Astrocyte of the spinal cord (primary cell): Measurements from ENCODE around the gene CFAP97.
A peak's percentile ranks its signal among the peaks of the same experiment; 100 is the strongest.

ENCODE experiments used
- DNase-seq: peaks from one replicate; pipeline ENCODE4 v3.0.0; 2011; ENCODE audit warnings: low read depth, low spot score
- H3K4me3 ChIP-seq: 2 replicates; pipeline ENCODE4 v1.5.1; 2011; ENCODE audit warnings: low read depth, mild to moderate bottlenecking, low read length, moderate library complexity
- in situ Hi-C: cut with HindIII; loops from 2 replicates; pipeline ENCODE4 v1.10.0; 2017; ENCODE audit warnings: low sequenced_read_pairs
- TF ChIP-seq, protein P1 (sequence below): IDR thresholded peaks from 2 replicates; pipeline ENCODE4 v1.5.1; 2012; ENCODE audit warnings: low read depth, mild to moderate bottlenecking, low read length, inconsistent platforms

CFAP97 gene

DNA sequence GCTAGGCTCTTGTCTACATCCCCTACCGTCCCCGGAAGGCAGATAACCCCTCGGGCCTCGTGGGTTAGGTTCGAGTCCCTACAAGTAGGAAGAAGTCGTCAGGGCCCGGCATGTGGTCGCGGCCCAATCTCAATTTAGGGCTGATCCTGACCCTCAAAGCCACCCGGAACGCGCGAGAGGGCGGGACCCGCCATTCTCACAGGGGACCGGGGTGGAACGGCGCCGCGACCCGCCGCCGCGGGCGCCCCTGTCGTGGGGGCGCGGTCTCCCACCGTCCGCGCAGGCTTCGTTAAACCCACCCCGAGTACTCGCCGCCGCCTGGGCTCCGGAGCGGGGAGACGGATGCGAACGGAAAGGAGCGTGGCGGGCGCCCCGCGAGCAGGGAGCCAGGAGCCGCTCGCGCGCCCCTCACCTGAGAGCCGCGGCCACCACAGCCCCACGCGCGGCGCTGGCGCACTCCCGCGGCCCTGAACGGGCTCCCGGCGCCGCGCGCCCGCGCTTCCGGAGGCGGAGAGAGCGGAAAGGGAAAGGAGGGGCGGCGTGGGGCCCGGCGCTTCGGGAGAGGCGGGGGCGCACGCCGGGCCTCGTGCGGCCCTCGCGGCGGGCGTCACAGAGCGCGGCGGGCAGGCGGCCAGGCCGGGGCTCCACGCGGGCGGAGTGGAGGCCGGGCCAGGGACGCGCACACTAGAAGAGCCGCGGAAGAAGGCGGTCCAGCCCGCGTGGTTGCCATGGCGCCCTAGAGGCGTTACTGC is at the start of gene CFAP97:
TSS of gene CFAP97 (minus strand) at position 515 of the 752 bp plus-strand sequence. CDS start 12,804 bp downstream, outside the sequence.
- TF ChIP-seq, protein P1, sequence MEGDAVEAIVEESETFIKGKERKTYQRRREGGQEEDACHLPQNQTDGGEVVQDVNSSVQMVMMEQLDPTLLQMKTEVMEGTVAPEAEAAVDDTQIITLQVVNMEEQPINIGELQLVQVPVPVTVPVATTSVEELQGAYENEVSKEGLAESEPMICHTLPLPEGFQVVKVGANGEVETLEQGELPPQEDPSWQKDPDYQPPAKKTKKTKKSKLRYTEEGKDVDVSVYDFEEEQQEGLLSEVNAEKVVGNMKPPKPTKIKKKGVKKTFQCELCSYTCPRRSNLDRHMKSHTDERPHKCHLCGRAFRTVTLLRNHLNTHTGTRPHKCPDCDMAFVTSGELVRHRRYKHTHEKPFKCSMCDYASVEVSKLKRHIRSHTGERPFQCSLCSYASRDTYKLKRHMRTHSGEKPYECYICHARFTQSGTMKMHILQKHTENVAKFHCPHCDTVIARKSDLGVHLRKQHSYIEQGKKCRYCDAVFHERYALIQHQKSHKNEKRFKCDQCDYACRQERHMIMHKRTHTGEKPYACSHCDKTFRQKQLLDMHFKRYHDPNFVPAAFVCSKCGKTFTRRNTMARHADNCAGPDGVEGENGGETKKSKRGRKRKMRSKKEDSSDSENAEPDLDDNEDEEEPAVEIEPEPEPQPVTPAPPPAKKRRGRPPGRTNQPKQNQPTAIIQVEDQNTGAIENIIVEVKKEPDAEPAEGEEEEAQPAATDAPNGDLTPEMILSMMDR: no peak
- in situ Hi-C loops: no loop called here
- H3K4me3 ChIP-seq: peak within 1 kb of the TSS; percentile 62
- DNase-seq: peak; percentile 88

DNA sequence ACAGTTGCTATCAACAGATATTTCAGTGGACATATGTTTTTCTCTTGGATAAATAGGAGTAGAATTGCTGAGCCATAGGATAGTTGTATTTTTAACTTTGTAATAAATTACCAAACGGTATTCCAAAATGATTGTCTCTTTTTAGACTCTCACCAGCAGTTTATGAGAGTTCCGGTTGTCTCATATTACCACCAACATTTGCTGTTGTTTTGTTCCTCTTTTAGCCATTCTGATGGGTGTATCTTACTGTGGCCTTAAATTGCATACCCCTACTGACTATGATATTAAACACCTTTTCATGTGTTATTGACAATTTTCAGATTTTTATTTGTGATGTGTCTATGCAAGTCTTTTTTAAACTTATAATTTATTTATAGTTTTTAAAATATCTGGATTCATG is 45.3 kb upstream of the CFAP97 start:
- DNase-seq: no peak
- no peak overlapping the region for H3K4me3 ChIP-seq
- in situ Hi-C loops: no loop called here
- TF ChIP-seq, protein P1: no peak

DNA sequence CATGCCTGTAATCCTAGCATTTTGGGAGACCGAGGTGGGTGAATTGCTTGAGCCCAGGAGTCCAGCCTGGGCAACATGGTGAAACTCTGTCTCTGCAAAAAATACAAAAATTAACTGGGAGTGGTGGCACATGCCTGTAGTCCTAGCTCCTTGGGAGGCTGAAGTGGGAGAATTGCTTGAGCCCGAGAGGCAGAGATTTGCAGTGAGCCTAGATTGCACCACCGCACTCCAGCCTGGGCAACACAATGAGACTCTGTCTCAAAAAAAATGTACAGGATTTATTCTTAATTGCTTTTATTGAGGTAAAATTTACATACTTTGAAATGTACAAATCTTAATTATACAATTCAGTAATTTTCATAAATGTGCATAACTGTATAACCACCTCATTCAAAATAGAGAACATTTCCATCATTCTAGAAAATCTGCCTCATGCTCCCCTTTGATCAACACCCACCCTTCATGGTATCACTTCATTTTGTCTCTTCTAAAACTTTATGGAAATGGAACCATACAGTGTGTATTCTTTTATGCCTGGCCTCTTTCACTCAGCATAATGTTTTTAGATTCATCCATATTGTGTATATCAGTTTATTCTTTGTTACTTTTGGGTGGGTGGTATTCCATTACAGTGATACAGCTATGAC is 44.7 kb upstream of the CFAP97 start:
- DNase-seq: no peak
- in situ Hi-C loops: no loop called here
- H3K4me3 ChIP-seq: no peak overlapping the region
- TF ChIP-seq, protein P1: no peak

DNA sequence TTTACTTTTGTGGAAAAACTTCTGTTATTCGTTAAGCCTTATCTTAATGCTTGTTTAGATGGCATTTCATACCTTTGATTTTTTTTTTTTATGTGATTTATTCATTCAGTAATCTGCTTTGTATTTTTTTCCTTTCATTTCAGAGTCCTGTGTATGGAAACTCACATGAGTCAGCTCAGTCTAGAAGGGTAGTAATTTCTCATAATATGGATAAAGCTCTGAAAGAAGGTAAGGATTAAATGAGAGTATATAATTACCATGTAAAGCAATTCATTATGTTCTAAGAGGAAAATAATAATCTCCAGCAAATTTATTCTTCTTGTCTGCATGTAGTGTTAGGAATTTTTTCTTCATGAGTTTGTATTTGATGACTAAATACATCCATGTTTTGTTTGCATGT is 43.4 kb upstream of the CFAP97 start:
- TF ChIP-seq, protein P1: no peak
- no peak for DNase-seq
- no peak overlapping the region for H3K4me3 ChIP-seq
- in situ Hi-C loops: no loop called here

DNA sequence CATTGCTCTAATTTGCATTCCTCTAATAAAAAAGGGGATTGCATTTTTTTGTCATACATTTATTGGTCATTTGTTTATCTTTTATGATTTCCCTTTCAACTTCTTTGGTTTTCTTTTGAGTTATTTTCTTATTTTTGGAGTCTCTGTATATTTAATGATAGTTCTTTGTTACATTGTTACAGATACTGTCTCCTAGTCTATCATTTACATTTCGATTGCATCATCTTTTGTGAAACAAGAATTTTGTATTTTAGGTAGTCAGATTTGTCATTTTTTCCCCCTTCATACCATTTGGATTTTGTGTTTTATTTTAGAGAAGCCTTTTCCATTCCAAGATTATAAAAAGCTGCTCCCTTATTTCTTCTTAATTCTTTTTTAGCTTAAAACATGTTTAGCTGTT is 42.7 kb upstream of the CFAP97 start:
- H3K4me3 ChIP-seq: no peak overlapping the region
- TF ChIP-seq, protein P1: no peak
- no peak for DNase-seq
- in situ Hi-C loops: no loop called here

DNA sequence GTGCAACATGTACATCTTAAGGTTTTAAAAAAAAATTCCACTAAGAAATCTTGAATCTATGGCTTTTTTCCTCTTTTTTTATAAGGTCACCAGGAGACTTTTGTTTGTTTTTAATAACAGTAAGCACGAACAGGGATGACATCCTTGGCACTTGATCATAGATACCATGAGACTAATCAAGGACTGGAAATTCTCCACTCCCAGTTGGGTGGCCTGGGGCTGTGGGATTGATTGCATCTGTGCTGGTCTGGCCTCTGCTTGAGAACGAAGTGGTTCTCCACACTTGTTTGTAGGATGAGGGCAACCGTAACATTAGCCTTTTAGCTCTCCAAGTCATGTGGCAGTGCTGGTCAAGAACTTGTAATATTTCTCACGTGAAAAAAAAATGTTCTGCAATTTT is 41.0 kb upstream of the CFAP97 start:
- no peak overlapping the region for H3K4me3 ChIP-seq
- TF ChIP-seq, protein P1: no peak
- in situ Hi-C loops: no loop called here
- DNase-seq: no peak
